Islet precursor cell (in vitro differentiated cells): ENCODE measurements around the gene PHACTR3.
"Not testable (repeated sequence)": the region's sequence is repeated elsewhere in the genome, so short reads cannot be mapped to it uniquely, and the experiment has no call there.

Source experiments
- DNase-seq: peaks from one replicate; pipeline ENCODE4 v3.0.0-alpha.2; 2018

The PHACTR3 gene

DNA sequence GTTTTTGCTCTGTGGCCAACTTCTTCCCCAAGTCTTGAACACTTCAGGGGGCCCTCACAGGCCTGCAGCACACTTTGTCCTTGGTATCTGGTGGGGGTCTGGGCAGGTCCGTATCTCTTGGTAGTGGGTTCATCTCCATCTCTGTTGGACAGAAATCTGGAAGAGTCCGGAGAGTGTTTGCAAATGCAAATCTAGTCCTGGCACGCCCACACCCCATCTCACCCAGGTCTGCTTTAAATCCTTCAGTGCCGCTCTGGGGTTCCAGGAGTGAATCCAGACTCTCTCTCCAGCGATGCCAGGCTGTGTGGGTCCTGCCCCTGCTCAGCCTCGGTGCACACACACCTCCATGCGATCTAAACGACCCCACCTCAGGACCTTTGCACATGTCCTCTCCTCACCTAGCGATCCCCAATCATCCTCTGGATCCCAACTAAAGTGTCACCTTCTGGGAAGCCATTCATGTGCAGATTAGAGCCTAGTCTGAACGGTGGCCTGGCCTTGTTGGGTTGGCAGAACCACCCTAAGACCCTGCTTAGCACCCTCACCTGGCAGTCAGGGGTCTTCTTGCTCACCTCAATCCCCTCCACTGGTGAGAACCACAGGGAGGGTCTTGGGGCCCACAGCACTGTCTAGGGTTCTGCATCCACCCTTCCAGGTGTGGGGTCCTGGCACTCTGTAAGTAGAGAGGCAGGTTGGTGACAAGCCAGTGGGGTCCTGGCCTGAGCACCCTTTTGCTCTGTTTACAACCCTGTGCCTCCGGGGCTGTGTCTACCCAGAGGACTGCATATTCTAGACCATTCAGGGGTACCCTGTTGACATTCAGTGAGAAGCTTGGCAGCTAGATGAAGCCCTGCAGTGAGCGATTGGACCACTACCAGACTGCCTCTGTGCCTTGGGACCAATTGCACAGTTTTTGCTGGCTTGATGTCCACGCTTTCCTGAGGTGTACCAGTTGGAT, 228.3 kb downstream of the PHACTR3 start:
- peak; percentile 32 for DNase-seq

DNA sequence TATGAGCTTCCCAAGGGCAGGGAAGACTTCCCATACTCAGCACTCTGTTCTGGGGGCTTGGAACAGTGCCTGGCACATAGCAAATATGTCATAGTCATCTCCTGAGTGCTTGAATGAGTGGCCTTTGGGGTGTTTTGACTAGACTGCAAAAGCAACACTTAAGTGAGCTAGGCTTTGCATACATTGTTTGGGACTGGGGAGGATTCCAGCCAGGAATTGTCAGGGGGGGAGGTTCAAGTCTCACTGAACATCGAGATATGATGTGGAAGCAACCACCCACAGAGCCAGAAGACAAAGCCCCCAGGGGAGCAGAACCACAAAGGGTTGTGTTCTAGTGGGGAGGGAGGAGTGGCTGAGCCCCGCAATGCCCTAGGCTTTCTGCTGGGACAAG, 230.7 kb downstream of the PHACTR3 start:
- DNase-seq: peak; percentile 28

DNA sequence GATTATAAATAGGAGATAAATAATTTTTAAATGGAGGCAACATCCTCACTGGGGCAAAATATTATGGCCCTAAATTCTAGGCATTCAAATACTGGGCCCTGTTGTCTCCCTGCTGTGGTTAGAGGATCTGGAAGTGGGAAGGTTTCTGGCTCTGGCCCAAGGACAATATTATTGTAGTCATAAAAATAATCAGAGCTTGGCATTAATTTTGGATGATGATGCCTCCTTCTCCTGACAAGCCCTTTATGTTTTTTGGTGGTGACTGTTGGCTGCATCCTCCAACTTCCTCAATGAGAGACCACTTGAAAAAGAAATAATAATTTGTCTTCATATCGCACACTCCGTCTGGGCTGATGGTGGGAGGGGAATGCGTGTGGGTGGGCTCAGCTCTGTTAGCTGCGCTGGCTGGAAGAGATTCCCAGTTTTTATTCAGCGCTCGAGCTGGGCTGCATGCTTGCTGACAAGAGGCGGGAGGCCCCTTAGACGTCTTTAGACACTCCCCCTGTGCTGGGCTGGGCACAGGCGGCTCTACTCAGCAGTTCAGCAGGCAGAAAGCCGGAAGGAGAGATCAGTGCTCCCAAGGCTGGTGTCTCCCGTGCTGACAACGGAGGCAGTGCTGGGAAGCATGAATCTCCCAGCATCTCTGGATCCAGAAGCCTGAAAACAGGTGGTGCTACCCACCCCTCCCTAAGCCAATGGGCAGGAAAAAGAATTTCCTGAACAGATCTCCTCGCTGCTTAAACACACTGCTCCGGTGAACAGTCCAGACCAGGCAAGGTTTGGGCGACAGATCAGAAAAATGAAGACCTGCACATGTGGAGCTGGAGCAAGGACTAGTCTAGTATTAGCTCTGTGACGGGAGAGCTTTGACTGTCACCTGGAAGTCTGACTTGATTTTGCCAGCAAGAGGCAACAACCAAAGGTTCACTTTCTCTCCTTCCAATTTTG, 231.4 kb downstream of the PHACTR3 start:
- DNase-seq: peak; percentile 68

DNA sequence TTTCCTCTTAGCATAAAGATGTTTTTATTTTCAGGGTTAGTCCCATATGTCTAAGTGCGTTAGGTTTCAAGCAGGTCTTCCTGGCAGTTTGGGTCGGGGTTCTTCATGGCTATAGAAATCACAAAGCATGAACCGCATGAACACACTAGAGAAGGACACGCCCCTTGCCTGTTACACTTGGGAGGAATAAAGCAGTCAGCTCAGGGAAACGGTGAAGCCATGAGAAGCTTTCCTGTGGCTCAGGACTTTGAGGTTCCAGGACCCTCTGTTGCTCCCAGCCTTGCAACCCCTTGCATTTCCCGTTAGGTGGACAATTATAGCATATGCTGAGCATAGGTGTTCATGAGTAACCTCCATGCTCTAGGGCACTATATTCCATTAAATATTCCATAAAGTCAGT, 232.4 kb downstream of the PHACTR3 start:
- no peak for DNase-seq

DNA sequence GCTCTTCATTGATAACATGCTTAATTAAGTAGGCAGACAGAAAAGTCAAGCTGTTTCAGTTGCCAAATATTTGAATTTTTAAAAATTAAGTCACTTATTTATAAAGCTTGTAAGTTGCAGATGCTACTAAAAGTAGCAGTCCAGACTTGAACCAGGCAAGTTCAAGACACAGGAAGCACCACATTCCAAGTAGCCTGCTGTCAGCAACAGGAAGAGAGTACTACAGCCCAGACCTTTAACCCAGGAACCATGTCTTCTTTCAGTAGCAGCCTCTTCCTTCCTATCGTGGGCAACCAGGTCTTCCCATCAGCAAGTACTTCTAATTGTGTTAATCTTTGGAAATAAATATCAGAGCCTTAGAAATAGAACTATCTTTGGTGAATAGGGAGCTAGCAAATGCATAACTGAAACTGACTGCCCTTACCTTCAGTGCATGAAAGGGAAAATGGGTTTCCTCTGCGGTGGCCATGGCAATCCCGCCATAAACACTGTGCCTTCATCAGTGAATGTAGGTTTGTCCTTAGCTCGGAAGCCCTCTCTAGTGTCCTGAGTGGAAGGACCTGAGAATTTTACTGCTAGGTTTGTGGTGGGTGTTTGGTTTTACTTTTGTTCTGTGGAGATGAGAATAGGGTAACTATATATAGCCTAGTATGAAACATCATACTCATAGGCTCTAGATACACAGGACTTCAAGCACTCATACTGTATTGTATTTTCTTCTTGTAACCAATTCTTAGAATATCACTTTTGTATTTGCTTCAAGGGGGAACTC, 233.5 kb downstream of the PHACTR3 start:
- DNase-seq: no peak

DNA sequence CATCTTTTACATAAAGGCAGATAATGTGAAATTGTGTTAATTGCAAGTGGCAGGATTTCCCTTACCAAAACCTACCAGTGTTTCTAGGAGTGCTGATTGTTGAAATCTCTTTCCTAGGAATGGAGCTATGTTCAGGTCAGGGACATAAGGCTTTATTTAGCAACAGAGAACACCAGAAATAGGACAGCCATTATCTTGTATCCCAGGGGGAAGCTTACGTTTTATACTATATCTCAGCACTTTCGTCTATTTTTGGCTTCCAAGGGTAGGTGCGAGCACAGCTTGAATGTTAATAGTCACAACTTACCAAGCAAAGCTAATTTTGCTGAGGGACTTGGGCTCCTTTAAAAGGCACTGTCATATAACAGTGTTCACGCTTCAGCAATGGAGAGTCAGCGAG, 235.1 kb downstream of the PHACTR3 start:
- no peak for DNase-seq

DNA sequence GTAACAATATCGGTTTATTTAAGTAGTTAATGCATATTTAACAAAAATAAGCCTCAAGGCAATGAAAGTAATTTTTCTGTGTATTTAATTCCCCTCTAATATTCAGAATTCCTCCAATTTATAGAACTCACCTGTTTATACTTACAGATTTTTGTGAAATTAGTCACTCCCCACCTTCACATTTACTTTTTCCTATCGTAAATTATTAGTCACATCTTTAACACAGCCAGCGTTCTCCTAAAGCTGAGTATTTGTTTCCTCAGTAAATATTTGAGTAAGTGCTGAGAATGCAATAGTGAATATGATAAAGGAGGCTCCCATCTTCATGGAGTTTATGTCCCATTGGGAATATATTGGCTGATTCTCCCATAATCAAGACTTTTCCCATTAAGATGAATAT, 241.1 kb downstream of the PHACTR3 start:
- DNase-seq: no peak

DNA sequence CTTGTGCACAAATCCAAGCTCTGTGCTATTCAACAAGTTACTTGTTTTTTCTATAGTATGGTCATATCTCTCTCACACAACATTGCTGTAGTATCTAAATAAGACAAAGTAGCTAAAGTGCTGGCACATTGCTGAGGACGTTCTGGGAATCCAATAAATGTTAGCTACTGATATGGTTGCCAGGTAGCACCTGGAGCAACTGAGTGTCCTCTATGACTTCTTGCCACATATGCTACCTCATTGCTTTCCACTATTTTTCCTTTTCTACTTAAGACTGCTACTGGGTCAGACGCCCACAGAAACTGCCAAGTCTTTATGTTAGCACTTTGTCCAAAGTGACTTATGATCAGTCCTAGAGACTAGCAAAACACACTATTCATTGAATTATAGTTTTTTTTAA, 243.8 kb downstream of the PHACTR3 start:
- no peak for DNase-seq

DNA sequence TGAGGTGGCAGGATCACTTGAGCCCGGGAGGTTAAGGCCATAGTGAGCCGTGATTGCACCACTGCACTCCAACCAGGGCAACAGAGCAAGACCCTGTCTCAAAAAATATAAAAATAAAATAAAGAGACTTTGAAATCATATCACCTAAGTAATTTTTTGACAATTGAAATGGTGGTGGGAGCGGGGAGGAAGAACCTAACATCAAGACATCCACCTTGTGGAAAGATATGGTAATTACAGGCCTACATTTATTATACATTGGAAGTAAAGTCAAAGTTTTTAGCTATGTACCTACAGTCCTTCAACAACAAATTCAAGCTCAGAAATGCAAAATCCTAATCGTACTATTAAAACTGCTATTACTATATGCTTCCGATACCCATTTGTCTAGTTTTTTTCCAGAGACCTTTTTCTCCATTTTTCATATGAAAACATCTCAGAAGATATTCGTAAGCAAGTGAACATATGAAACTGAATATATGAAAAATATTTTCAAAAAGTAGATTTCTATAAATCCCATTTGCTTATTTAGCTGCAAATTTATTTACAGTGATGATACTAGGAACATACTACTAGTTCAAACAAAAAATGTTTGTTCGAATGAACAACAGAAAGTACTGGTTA, 245.8 kb downstream of the PHACTR3 start:
- DNase-seq: no peak

DNA sequence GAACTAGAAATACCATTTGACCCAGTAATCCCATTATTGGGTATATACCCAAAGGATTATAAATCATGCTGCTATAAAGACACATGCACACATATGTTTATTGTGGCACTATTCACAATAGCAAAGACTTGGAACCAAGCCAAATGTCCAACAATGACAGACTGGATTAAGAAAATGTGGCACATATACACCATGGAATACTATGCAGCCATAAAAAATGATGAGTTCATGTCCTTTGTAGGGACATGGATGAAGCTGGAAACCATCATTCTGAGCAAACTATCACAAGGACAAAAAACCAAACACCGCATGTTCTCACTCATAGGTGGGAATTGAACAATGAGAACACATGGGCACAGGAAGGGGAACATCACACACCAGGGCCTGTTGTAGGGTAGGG, 252.2 kb downstream of the PHACTR3 start:
- not testable (repeated sequence) for DNase-seq

DNA sequence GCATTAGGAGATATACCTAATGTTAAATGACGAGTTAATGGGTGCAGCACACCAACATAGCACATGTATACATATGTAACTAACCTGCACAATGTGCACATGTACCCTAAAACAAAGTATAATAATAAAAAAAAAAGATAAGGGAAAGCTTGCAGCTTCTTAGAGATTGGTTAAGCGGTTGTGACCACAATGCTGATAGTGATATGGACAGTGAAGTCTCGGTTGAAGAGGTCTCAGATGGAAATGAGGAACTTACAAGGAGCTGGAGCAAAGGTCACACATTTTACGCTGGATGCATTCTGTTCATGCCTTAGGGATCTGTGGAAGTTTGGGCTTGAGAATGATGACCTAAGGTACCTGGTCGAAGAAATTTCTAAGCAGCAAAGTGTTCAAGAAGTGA, 252.6 kb downstream of the PHACTR3 start:
- not testable (repeated sequence) for DNase-seq

DNA sequence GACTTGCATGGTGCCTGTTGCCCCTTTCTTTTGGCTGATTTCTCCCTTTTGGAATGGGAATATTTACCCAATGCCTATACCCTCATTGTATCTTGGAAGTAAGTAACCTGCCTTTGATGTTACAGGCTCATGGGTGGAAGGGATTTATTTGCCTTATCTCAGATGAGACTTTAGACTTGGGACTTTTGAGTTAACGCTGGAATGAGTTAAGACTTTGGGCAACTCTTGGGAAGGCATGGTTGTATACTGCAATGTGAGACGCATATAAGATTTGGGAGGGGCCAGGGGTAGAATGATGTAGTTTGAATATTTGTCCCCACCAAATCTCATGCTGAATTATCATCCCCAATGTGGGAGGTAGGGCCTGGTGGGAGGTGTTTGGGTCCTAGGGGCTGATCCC, 253.6 kb downstream of the PHACTR3 start:
- no peak for DNase-seq

DNA sequence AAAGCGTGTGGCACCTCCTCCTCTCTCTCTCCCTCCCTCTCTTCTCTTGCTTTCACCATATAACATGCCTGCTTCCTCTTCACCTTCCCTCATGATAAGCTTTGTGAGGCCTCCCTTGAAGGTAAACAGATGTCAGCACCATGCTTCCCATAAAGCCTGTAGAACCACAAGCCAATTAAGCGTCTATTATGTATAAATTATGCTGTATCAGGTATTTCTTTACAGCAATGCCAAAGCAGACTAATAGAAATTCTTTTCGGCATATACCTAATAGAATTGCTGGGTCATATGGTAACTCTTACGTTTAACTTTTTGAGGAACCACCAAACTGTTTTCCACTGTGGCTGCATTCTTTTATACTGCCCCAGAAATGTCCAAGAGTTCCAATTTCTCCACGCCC, 254.1 kb downstream of the PHACTR3 start:
- DNase-seq: no peak

DNA sequence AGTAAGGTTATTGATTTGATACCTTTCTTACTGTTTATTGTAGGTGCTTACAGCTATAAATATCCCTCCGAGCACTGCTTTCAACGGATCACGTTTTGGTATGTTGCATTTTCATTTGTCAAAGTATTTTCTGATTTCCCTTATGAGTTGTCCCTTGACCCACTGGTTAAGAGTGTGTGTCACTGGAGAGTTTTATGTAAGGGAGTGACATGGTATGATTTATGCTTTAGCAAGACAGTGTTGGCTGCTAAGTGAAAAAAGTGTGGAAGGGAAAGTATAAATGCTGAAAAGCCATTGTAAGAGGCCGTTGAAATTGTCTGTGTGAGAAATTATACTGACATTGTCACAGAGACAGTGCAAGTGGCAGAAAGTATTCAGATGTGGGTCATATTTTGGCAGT, 257.1 kb downstream of the PHACTR3 start:
- no peak for DNase-seq

DNA sequence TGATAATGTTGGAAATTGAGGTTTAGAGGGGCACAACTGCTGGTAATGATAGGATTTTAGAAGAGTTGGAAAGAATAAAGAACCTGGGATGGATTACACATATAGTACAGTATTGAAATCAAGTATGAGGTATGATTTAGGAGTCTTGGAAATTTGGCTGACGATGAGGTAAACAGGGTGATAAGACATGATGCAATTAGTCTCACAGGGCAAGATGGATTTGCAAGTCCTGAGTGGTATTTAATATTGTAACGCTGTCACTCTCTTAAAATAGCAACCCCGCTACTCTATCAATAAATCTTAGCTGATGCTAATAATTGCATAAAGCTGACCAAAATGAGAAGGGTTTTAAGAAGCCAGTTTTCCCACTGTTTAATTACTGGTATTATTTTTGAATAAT, 258.7 kb downstream of the PHACTR3 start:
- DNase-seq: no peak

DNA sequence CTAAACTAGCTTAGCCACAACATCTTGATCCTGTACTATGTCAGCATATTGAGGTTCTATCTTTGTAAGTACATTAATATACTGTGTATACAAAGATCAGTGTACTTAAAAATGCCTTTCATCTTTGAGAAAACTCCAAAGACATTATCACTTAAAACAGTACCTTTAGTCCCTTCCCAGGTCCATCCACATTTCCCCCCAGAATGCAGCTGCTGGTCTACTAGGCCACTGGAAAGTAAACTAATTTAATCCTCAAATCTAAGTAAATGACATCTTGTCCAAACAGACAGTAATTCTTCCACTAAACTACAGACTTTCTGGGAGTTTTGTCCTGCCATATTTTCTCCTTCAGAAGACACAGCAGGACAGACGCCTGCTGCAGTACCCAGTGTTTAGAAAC, 260.4 kb downstream of the PHACTR3 start:
- no peak for DNase-seq

DNA sequence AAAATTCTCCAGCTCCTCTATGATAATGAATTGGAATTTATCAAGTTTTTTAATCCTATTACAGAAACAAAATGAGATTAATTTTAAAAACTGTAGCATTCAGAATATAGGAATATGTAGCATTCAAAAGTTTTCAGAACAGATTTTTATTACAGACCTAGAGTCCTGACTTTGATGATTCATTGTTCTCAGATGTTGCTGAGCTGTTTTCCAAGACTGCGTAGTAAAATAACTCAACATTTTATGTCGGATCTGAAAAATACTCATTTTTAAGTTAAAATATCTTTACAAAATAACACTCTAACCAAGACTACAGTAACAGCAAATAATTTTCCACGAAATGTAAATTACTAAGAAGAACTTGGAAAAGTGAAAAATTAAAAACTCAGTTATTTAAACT, 262.0 kb downstream of the PHACTR3 start:
- no peak for DNase-seq

DNA sequence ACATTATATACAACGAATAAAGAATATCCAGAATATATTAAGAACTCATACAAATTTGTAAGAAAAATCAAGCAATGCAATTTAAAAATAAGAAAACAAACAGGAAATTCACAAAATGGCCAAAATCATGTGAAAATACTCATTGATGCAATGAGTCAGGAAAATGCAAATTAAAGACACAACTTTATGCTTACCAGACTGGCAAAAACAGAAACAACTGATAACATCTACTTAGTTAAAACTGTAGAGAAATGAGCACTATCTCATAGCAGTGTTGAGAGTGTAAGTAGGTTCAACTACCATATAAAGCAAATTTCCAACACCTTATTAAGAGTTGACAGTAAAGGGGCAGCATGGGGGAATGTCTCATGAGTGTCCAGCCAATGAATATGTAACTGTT, 266.8 kb downstream of the PHACTR3 start:
- no peak for DNase-seq

DNA sequence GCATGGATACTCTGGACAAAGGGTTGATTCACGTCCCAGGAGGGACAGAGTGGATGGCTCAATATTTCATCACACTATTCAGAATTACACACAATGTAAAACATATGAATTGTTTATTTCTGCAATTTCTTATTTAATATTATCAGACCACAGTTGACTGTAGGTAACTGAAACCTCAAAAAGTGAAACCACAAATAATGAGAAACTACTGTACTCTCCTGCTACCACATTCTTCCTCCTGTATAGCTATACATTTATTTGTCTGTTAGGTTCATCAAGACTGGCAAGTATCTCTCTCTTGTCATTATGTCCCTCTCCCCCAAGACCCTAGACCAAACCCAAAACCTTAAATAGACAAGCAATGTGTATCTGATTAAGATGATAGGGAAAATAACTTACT, 269.1 kb downstream of the PHACTR3 start:
- DNase-seq: no peak

DNA sequence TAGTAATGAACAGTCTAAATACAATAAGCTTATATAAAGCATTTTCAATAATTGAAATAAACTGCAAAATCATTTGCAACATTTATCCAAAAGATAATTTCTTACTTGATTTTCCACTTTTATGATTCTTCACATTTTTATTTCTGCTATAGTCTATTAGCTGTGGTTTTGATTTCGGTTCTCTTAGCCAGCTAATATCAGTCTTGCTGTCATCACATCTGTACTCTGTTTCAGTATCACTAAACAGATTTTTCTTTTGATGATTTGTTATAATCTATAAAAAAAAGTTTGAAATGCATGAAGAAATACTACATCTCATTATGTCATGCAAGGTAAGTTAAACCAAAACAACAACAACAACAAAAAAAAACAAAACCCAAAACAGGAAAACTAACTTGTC, 275.9 kb downstream of the PHACTR3 start:
- no peak for DNase-seq

DNA sequence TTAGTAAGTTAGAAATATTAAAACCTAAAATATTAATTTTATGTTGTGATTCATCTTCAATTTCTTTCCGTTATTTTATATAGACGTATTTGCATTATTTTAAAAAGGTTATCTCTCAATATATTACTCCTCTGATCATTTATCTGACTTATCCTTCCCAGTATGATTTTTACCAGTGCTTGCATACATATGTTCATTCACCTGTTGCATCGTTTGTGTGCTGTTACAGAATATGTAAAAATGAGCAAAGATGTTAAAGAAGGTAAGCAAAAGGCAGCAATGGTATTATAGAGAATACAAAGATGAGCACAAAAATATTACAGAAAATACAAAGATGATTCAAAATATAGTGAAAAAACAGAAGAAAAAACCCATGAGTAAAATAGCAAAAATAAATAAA, 280.2 kb downstream of the PHACTR3 start:
- DNase-seq: no peak

DNA sequence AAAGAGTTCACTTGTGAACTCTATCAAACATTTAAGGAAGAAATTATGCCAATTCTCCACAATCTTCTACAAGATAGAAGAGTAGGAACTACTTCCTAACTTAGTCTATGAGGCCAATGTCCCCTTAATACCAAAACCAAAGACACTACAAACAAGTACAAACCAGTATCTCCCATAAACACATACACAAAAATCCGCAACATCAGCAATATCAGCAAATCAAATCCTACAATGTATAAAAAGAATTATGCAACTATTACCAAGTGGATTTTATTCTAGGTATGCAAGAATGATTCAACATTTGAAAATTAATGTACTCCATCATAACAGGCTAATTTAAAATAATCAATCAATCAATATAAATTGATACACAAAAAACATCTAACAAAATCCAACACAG, 283.7 kb downstream of the PHACTR3 start:
- DNase-seq: no peak

DNA sequence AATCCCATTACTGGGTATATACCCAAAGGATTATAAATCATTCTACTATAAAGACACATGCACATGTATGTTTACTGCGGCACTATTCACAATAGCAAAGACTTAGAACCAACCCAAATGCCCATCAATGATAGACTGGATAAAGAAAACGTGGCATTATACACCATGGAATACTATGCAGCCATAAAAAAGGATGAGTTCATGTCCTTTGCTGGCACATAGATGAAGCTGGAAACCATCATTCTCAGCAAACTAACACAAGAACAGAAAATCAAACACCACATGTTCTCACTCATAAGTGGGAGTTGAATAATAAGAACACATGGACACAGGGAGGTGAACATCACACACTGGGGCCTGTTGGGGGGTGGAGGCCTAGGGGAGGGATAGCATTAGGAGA, 285.7 kb downstream of the PHACTR3 start:
- DNase-seq: not testable (repeated sequence)
